ENCODE measurements around the gene COMMD2.

DNA sequence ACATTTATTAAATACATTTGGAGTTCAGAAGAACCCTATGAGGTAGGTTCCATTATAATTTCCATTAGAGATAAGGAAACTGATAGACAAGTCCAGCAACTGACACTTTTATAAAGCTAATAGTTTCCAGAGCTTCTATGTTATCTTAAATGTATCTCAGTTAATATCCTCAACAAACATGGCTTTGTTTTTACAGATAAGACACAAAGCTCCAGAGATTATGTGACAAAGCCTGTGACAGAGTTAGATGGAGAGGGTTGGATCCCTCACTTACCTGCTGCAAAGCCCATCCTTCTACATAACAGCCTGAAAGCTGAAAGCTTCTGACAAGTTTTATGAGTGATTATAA lies 473 bp upstream of the COMMD2 start:
- TF ChIP-seq POLR2A (IDR thresholded peaks at IDR 0.05): no peak
- TF ChIP-seq, protein P1, sequence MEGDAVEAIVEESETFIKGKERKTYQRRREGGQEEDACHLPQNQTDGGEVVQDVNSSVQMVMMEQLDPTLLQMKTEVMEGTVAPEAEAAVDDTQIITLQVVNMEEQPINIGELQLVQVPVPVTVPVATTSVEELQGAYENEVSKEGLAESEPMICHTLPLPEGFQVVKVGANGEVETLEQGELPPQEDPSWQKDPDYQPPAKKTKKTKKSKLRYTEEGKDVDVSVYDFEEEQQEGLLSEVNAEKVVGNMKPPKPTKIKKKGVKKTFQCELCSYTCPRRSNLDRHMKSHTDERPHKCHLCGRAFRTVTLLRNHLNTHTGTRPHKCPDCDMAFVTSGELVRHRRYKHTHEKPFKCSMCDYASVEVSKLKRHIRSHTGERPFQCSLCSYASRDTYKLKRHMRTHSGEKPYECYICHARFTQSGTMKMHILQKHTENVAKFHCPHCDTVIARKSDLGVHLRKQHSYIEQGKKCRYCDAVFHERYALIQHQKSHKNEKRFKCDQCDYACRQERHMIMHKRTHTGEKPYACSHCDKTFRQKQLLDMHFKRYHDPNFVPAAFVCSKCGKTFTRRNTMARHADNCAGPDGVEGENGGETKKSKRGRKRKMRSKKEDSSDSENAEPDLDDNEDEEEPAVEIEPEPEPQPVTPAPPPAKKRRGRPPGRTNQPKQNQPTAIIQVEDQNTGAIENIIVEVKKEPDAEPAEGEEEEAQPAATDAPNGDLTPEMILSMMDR (IDR thresholded peaks at IDR 0.05): no peak
